Breast epithelium (tissue), 4 donors: Measurements from ENCODE around the gene ABLIM2. TPM values are rescaled to one million over a fixed set of nuclear protein-coding genes. Genes with fewer than 3 reads are reported as not detected.
"Not testable (repeated sequence)": the region's sequence is repeated elsewhere in the genome, so short reads cannot be mapped to it uniquely, and the experiment has no call there.

ENCODE experiments used
- DNase-seq, 2 donors: peaks; one replicate each; pipeline ENCODE4 v3.0.0-alpha.2; 2019; ENCODE audit warnings: low spot score in 2 of 2
- H3K27ac ChIP-seq, 2 donors: fragments of 200-600 bp; sonication (generic) in 1 of 2; one replicate each; pipeline ENCODE4 v1.5.1; 2016 to 2019; ENCODE audit warnings: mild to moderate bottlenecking in 1 of 2
- H3K27me3 ChIP-seq, 2 donors: fragments of 200-600 bp; sonication (generic) in 1 of 2; one replicate each; pipeline versions ENCODE4 v1.5.1 to v1.6.0; 2017 to 2019; ENCODE audit warnings: control low read depth in 1 of 2, mild to moderate bottlenecking in 1 of 2
- H3K36me3 ChIP-seq: fragments of 200-600 bp; one replicate; pipeline ENCODE4 v1.5.1; 2019
- H3K4me1 ChIP-seq, 2 donors: fragments of 200-600 bp; sonication (generic); one replicate each; pipeline ENCODE4 v1.5.1; 2016 to 2019; ENCODE audit warnings: control low read depth in 1 of 2
- H3K4me3 ChIP-seq, 3 donors: fragments of 200-600 bp; sonication (generic); 1 replicate in 2 of 3; 2 replicates in 1 of 3; pipeline ENCODE4 v1.5.1; 2016 to 2019; ENCODE audit warnings: mild to moderate bottlenecking in 3 of 3, moderate library complexity in 2 of 3
- H3K9me3 ChIP-seq, 2 donors: fragments of 200-600 bp; sonication (generic) in 1 of 2; one replicate each; pipeline ENCODE4 v1.5.1; 2016 to 2019; ENCODE audit warnings: control low read depth in 1 of 2
- POLR2A ChIP-seq: fragments of 450-650 bp; IDR thresholded peaks from one replicate; pipeline ENCODE4 v1.6.1; 2016; ENCODE audit warnings: antibody characterized with exemption, mild to moderate bottlenecking, moderate library complexity
- POLR2AphosphoS5 ChIP-seq, 3 donors: sonication (generic); formaldehyde crosslinking; IDR thresholded peaks; one replicate each; pipeline ENCODE4 v1.6.1; 2017; ENCODE audit warnings: antibody characterized with exemption in 3 of 3
- intact Hi-C: fragments of 100-400 bp; cut with DNase I; formaldehyde crosslinking; loops from one replicate; pipeline ENCODE4 v1.15.1; 2023; ENCODE audit warnings: low total_unique reads
- total RNA-seq, 3 donors: library from RNA; depleted of rRNA; stranded (reverse); fragments of >200 nt; gene quantifications; one replicate each; pipeline ENCODE4 v1.1.0, GENCODE V29; 2016
- TF ChIP-seq, protein P1 (sequence below), 3 donors: fragments of 450-650 bp; IDR thresholded peaks; one replicate each; pipeline ENCODE4 v1.5.1; 2016 to 2017; ENCODE audit warnings: antibody characterized with exemption in 3 of 3, mild to moderate bottlenecking in 3 of 3, moderate library complexity in 3 of 3

The ABLIM2 gene
- total RNA-seq, 3 donors from 2014 or later: 4.8 to 11.5 (median 8.2) TPM

- Histone ChIP-seq H3K9me3 (no peaks in the 10 kb centered on the region), H3K4me1 (no peaks in the 10 kb centered on the region), H3K4me3 (no peak overlapping the region), H3K36me3 (no peaks in the 10 kb centered on the region), H3K27ac (no peak overlapping the region), H3K27me3 (peaks cover 0 to 17% of the 10 kb centered on the region in 2 donors)
- no peak for DNase-seq
- intact Hi-C loops: loop anchor here (5.0 kb wide), 1 partner anchor 1875 kb away; the partner anchor contains the start of gene WFS1
- TF ChIP-seq POLR2AphosphoS5 (IDR thresholded peaks at IDR 0.05): no peak
- TF ChIP-seq, protein P1, sequence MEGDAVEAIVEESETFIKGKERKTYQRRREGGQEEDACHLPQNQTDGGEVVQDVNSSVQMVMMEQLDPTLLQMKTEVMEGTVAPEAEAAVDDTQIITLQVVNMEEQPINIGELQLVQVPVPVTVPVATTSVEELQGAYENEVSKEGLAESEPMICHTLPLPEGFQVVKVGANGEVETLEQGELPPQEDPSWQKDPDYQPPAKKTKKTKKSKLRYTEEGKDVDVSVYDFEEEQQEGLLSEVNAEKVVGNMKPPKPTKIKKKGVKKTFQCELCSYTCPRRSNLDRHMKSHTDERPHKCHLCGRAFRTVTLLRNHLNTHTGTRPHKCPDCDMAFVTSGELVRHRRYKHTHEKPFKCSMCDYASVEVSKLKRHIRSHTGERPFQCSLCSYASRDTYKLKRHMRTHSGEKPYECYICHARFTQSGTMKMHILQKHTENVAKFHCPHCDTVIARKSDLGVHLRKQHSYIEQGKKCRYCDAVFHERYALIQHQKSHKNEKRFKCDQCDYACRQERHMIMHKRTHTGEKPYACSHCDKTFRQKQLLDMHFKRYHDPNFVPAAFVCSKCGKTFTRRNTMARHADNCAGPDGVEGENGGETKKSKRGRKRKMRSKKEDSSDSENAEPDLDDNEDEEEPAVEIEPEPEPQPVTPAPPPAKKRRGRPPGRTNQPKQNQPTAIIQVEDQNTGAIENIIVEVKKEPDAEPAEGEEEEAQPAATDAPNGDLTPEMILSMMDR (IDR thresholded peaks at IDR 0.05): no peak
- no peak for TF ChIP-seq POLR2A
Measured at GRCh38 chr4:8141935-8142334, 16.7 kb downstream of the ABLIM2 start.

GRCh38 chr4:8140915-8141314 lies 17.7 kb downstream of the ABLIM2 start:
- no peaks in the 10 kb centered on the region for H3K36me3 ChIP-seq
- TF ChIP-seq, protein P1 (IDR thresholded peaks at IDR 0.05): no peak
- TF ChIP-seq POLR2A: no peak
- TF ChIP-seq POLR2AphosphoS5 (IDR thresholded peaks at IDR 0.05): no peak
- H3K4me1 ChIP-seq: no peaks in the 10 kb centered on the region
- no peak overlapping the region for H3K4me3 ChIP-seq
- H3K27me3 ChIP-seq: peaks cover 0 to 17% of the 10 kb centered on the region in 2 donors
- no peaks in the 10 kb centered on the region for H3K9me3 ChIP-seq
- intact Hi-C loops: loop anchor here (5.0 kb wide), 1 partner anchor 1874 kb away; the partner anchor contains the start of gene WFS1
- H3K27ac ChIP-seq: no peak overlapping the region
- no peak for DNase-seq

DNA sequence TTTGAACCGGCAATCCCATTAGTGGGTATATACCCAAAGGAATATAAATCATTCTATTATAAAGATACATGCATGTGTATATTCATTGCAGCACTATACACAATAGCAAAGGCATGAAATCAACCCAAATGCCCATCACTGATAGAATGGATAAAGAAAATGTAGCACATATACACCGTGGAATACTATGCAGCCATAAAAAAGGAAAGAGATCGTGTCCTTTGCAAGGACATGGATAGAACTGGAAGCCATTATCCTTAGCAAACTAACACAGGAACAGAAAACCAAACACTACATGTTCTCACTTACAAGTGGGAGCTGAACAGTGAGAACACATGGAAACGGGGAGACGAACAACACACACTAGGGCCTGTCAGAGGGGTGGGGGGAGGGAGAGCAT lies 18.9 kb downstream of the ABLIM2 start:
- intact Hi-C loops: loop anchor here (5.0 kb wide), 1 partner anchor 1872 kb away; the partner anchor contains the start of gene WFS1
- H3K4me3 ChIP-seq, H3K36me3 ChIP-seq, H3K27ac ChIP-seq, DNase-seq, H3K4me1 ChIP-seq, H3K9me3 ChIP-seq: not testable (repeated sequence)
- peaks cover 0 to 14% of the 10 kb centered on the region in 2 donors for H3K27me3 ChIP-seq

DNA sequence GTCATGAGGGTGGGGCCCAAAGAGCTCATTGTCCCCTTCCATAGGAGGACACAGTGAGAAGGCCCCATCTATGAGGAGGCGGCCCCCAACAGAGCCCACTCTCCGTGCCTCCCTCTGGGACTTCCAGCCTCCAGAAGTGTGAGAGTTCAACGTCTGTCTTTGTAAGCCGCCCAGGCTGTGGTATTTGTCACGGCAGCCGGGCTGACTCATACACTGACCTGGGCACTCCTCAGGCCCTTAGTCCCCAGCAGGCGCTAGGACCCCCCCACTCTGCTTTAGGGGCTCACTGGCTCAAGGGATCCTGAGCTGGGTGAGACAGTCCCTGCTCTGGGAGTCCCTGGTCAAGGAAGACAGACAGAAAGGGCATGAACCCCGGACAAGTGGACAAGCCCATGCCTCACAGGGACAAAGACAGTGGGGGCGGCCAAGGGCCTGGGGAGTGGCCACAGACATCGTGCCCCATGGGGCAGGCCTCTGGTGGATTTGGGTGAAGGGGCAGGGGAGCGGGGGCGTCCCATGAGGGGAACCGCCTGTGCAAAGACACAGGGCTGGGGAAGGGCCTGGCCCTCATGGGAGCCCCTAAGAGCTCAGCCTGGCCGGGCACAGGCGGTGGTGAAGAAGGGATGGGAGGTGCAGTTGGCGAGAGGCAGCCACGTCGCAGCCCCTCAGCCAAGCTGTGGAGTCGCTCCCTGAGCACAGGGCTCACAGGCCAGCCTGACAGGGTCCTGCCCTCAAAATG lies 21.5 kb downstream of the ABLIM2 start:
- Histone ChIP-seq H3K9me3 (no peaks in the 10 kb centered on the region), H3K4me3 (no peak overlapping the region), H3K27ac (no peak overlapping the region), H3K27me3 (no peaks in the 10 kb centered on the region), H3K4me1 (no peaks in the 10 kb centered on the region), H3K36me3 (no peaks in the 10 kb centered on the region)
- no peak for DNase-seq
- intact Hi-C loops: no loop called here
- TF ChIP-seq POLR2AphosphoS5 (IDR thresholded peaks at IDR 0.05) (no peak), POLR2A (no peak)
- TF ChIP-seq, protein P1 (IDR thresholded peaks at IDR 0.05): no peak

- no peaks in the 10 kb centered on the region for H3K27me3 ChIP-seq
- H3K36me3 ChIP-seq: no peaks in the 10 kb centered on the region
- no peaks in the 10 kb centered on the region for H3K9me3 ChIP-seq
- intact Hi-C loops: no loop called here
- no peak for DNase-seq
- TF ChIP-seq POLR2A (no peak), POLR2AphosphoS5 (IDR thresholded peaks at IDR 0.05) (no peak)
- TF ChIP-seq, protein P1 (IDR thresholded peaks at IDR 0.05): no peak
- no peaks in the 10 kb centered on the region for H3K4me1 ChIP-seq
- no peak overlapping the region for H3K27ac ChIP-seq
- no peak overlapping the region for H3K4me3 ChIP-seq
Measured at GRCh38 chr4:8136529-8136928, 22.1 kb downstream of the ABLIM2 start.
